Measurements from ENCODE around the gene PGD.
A peak's percentile ranks its signal among the peaks of the same experiment; 100 is the strongest.
"Not testable (repeated sequence)": the region's sequence is repeated elsewhere in the genome, so short reads cannot be mapped to it uniquely, and the experiment has no call there.

The PGD gene

DNA sequence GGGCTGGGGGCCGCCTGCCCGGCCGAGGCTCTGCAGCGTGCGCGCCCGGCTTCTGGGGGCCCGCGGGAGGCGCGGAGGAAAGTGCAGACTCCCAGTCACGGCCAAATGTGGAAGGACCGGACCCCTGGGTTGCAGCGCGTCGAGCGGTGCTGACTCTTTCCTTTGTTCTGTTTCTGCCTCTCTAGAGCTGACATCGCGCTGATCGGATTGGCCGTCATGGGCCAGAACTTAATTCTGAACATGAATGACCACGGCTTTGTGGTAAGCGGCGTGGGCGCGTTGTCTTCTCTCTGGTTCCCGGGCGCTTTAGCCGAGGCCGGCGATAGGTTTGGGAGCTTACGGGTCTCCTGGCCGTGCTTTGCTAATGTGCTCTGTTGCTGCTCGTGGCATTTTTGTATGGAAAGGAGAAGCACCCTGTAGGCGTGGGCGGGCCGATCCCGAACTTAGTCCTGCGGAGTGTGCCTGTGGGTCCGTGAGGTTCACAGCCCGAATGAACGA is 629 bp downstream of the PGD start:
- no peak for DNase-seq (ENCODE audit: low spot score)

DNA sequence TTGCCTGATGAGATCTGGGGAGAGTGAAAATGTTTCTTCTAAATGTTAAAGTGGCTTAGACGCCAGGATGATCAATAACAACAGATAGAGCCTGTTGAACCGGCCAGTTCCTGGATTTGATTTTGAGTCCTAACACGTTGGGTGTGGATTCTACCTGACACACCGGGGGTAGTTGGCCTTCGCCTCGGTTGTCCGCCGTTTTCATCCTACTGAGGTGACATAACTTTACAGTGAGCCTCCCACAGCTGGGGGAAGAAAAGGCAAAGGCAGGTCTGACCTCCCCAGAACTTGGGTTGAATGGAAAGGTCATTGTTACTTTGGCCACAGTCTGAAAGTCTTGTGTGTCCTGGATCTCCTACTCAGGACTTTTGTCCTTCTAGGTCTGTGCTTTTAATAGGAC is 1.1 kb downstream of the PGD start:
- DNase-seq (ENCODE audit: low spot score) = no peak

DNA sequence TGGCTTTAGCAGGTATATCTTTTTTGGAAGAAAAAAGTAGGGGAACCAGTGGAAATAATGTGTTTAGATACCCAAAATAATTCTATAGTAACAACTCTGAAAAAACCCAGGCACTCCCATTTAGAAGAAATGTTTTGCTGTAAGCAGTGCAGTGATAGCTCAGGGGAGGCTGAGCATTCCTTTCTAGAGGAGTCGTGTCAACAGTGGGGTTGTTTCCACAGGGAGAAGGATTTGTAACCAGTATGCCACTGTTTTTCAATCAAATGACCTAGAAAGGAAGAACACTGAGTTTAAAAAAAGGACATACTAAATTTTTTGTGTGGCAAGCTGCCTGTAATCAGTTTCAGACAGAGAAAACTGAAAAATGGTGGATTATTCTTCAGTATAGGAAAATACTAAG is 2.4 kb downstream of the PGD start:
- DNase-seq (ENCODE audit: low spot score) = no peak

DNA sequence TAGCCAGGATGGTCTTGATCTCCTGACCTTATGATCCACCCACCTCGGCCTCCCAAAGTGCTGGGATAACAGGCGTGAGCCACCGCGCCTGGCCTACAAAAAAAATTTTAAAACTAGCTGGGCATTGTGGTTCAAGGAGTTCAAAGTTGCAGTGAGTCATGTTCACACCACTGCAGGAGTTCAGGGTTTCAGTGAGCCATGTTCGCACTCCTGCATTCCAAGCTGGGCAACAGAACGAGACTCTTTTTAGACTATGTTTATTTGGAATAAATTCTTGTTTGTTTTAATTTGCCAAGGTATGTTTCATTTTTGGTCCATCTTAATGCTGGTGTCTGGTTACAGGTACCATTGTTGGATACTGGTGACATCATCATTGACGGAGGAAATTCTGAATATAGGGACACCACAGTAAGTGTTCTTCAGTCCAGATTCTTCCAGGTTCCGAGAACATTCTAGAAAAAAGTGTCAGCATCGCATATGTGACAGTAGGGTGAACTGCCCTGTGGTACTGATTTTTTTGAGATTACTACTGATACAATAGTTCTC is 3.9 kb downstream of the PGD start:
- no peak for DNase-seq (ENCODE audit: low spot score)

DNA sequence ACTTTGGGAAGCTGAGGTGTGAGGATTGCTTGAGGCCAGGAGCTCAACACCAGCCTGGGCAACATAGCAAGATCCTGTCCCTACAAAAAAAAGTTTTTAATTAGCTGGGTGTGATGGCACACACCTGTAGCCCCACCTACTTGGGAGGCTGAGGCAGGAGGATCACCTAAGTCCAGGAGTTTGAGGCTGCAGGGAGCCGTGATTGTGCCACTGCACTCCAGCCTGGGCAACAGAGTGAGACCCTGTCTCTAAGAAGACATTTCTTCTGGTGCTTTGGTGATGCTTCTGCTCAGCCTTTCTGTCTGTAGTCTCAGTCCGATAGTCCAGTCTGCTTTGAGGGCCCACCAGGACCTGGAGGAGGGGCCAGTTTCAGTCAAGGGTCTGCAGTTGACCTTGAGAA is 8.3 kb downstream of the PGD start:
- no peak for DNase-seq (ENCODE audit: low spot score)

DNA sequence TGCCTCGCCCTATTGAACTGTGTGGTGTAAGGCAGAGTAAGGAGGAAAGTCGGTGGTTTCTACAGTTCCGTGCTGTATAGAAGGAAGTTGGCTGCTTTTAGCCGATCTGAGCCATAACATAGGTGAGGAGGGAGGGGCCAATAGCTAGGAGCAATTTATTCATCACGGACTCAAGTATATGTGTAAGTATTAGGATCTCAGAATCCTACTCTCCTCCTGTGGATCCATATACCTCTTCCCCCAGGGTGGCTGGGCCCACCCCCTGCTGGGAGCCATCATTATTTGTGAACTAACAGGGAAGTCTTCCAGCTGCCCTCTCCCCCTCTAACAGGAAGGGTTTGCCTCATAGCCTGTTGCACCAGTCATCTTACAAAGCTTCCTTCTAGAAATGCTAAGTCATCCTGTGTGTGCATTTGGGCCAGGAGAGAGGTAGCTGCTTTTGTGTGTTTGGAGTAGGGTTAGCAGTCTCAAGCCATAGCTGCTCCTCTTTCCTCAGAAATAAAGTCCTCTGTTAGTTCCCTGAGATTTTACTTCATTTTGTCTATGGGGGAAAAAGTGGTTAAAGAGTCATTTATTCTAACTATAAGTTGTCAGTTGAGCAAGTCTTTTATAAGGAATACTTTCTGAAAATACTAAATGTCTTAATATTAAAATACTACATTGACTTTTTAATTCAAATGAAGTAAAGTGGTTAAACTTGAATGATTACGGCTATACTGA is 16.5 kb downstream of the PGD start:
- DNase-seq (ENCODE audit: low spot score) = no peak

DNA sequence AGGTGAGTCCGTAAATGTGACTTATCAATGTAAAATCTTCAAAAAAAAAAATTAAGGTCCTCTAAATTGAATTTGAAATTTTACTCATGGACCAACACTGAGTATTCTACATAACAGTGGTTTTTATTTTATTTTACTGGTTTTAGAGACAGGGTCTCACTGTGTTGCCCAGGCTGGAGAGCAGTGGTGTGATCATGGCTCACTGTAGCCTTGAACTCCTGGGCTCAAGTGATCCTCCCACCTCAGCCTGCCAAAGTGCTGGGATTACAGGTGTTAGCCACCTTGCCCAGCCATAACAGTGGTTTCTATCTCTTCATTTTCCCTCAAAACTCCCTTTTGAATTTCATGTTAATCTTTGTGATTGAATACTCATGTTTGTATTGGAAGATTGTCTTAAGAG is 17.1 kb downstream of the PGD start:
- DNase-seq (ENCODE audit: low spot score) = not testable (repeated sequence)

DNA sequence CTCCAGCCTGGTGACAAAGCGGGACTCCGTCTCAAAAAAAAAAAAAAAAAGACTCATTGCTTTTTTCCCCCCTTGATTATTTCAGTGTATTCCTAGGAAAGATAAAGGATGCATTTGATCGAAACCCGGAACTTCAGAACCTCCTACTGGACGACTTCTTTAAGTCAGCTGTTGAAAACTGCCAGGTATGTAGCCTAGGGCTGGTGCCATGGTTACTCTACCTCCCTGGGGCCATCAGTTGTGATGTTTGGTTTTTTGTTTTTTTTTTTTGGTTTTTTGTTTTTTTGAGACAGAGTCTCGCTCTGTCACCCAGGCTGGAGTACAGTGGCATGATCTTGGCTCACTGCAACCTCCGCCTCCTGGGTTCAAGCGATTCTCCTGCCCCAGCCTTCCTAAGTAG is 19.9 kb downstream of the PGD start:
- DNase-seq (ENCODE audit: low spot score) = not testable (repeated sequence)

DNA sequence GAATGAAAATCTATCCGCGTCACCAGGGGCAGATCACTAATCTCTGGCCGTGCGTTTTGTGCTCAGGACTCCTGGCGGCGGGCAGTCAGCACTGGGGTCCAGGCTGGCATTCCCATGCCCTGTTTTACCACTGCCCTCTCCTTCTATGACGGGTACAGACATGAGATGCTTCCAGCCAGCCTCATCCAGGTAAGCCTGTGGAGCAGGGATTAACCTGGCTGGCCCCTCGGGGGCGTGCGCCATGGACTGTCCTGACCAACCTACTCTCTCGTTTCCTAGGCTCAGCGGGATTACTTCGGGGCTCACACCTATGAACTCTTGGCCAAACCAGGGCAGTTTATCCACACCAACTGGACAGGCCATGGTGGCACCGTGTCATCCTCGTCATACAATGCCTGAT is 20.5 kb downstream of the PGD start:
- no peak for DNase-seq (ENCODE audit: low spot score)

DNA sequence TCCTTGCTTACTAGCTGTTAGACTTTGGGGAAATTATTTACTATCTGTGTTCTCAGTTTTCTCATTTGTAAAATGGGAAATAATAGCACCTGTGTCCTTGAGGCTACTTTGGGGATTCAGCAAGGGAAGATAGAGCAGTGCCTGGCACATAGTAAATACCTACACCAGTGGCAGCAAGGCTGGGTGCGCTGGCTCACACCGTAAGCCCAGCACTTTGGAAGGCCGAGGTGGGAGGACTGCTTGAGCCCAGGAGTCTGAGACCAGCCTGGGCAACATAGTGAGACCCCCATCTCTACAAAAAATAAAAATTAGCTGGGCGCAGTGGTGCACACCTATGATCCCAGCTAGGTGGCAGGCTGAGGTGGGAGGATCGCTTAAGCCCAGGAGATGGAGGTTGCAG is 22.8 kb downstream of the PGD start:
- DNase-seq (ENCODE audit: low spot score) = no peak

DNA sequence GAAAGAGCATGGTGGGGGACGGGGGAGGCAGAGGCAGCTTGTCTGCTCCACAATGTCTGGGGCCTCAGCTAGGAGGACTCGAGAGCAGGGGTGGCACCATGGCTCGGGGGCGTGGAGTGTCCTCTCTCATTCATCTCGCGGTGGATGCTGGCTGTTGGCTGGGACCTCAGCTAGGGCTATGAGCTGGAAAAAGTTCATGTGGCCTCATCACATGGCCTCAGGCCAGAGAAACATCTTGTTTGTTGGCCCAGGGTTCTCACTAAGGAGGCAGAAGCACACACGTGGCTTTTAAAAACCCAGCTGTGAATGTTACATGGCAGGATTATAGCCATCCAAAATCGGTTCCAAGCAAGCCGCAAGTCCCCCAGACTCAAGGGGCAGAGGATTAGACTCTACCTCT is 25.2 kb downstream of the PGD start:
- DNase-seq (ENCODE audit: low spot score) = no peak

DNA sequence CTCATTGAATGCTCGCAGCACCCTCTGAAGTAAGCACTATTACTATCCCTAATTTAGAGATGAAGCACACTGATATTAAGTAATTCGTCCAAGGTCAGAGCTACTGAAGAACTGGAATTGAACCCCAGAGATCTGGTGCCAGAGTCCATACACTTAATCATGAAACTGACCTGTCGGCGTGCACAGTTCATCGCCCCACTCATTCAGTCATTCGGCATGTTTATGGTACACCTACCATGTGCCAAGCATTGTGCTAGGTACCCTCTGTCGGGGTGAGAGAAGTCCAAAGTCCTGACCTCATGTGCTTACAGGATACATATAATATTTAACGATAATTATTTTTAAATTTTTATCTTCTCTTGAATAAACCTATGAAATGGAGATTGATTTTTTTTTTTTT is 25.8 kb downstream of the PGD start:
- no peak for DNase-seq (ENCODE audit: low spot score)

DNA sequence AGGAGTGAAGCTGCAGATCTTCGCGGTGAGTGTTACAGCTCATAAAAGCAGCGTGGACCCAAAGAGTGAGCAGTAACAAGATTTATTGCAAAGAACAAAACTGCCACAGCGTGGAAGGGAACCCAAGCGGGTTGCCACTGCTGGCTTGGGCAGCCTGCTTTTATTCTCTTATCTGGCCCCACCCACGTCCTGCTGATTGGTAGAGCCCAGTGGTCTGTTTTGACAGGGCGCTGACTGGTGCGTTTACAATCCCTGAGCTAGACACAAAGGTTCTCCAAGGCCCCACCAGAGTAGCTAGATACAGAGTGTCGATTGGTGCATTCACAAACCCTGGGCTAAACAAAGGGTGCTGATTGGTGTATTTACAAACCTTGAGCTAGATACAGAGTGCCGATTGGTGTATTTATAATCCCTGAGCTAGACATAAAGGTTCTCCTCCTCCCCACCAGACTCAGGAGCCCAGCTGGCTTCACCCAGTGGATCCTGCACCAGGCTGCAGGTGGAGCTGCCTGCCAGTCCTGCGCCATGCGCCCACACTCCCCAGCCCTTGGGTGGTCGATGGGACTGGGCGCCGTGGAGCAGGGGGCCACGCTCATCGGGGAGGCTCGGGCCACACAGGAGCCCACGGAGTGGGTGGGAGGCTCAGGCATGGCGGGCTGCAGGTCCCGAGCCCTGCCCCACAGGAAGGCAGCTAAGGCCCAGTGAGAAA is 27.1 kb downstream of the PGD start:
- DNase-seq (ENCODE audit: low spot score) = not testable (repeated sequence)

DNA sequence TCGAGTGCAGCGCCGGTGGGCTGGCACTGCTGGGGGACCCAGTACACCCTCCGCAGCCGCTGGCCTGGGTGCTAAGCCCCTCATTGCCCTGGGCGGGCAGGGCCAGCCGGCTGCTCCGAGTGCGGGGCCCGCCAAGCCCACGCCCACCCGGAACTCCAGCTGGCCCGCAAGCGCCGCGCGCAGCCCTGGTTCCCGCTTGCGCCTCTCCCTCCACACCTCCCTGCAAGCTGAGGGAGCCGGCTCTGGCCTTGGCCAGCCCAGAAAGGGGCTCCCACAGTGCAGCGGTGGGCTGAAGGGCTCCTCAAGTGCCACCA is 27.6 kb downstream of the PGD start:
- not testable (repeated sequence) for DNase-seq (ENCODE audit: low spot score)

DNA sequence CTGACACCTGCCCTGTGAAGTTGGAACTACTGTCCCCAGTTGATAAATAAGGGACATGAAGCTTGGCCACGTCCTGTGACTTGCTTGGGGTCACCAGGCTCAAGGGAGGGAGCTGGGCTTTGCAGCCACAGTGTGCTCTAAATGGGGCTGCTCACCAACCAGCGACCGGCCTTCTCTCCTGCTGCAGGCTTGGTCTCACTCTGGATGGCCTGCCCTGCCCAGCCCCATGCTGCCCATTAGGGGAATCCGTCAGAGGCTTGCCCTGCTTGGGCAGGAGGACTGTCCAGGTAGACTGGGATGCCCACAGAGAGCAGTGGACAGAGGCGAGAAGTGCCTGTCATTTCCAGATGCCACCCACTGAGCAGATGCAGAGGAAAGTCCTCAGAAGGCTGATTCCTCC is 30.1 kb downstream of the PGD start:
- DNase-seq (ENCODE audit: low spot score) = no peak

DNA sequence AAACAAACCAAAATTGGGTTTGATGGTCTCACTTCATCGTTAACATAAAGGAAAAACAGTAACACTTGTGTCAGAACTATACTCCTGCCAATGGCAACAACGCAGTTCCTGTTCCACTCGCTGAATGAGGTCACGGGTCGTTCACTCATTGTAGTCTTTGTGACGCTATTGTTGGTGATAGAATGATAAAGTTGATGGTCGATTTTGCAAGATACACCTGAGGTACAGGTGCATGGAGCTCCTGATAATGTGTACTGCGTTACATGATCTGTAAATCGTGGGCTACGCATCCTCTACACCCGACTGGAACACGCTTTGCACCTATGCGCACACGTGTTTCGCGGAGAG is 31.0 kb downstream of the PGD start:
- DNase-seq (ENCODE audit: low spot score) = no peak

DNA sequence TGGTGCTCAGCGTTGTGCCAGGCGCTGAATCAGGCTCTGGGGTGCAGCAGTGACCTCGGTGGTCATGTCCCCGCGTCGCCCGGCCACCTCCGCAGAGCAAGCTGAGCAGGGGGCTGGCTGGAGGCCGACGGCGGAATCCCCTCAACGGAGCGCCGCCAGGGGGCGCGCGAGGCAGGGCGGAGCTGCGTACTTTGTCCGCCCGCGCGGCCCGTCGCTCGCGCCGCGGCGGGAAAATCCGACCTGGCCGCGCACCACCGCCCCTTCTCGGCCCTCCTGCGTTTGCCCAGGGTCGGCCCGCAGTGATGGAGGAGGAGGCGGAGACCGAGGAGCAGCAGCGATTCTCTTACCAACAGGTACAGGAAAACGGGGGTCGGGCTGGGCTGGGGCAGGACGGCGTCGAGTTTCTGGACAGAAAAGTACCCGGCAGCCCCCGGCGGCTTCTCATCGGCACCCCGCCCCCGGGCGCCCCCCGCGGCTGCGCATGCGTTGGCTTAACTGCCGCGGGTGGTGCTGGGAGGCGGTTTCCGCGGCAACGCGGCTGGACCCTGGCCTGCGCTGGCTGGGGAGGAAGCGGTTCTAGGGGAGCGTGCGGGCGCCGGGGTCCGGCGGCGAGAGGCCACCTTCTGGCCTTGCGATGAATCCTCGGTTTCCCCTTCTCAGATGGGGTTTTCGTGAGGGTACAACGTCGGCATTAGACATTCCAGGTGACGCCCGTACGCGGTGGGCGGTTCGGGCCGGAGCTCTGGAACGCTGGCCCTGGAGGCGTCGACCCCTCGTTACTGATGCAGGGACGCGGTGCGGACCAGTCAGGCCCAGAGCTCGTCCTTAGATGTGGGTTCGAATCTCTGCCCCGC is 31.6 kb downstream of the PGD start, which contains the start of gene CENPS:
Gene CENPS, plus strand, starts transcription at position 218 of the 854 bp plus-strand sequence. Its CDS starts 85 bp downstream, at position 303.
- DNase-seq (ENCODE audit: low spot score) = peak; percentile 98

DNA sequence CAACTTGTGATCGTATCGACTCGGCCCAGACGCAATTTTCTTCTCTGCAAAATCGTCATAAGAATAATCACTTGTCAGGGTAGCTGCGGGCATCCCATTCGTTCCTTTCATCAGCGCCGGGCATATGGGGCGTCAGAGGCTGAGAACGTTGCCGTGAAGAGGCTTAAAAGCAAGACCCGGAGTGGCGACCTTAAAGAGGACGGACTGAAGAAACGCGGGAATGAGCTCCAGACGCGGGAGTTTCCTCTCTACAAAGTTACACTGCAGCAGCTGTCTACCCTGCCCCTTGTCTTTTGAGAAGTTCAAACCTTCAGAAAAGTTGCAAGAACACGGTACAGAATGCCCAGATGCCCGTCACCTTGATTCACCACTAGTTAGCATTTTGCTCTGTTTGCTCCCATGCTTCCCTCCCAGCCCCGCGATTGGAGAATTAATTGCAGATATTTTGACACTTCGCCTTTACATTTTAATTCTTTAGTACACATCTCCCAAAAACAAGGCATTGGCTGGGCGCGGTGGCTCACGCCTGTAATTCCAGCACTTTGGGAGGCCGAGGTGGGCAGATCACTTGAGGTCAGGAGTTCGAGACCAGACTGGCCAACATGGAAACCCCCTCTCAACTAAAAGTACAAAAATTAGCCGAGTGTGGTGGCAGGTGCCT is 32.3 kb downstream of the PGD start:
- no peak for DNase-seq (ENCODE audit: low spot score)

DNA sequence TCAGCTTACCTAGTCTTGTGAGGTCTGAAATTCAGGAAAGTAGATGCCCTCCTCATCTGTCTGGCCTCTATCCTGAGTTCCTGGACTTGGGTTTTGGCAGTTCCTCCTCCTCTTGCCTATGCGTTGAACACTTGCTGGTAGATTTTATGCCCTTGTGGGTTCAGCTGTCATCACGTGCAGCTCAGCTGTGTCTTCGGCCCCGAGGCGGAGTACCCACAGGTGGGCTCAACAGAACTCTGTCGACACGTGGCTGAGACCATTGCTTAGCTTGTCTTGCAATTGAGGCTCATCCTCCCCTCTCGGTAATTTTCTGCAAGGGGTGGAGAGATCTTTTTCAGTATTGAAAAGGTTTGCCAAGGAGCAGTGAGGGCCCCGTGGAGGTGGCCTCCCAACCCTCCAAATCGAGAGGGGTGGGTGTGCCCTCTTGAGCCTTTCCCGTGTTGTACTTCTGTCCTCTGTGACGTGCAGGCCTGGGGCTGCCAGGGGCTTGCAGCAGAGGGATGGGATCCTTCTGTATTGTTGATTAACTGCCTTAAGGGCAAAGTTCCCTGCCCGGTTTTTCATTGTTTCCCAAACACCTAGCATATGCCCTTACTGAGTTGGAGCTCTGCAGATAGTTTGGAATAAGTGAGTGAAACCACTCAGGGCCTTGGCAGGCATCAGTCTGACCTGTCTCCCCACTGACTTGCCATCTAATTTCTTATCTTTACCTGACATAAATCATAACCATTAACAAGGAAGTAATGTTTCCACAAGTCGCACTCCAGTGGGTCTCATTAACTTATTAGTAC is 34.2 kb downstream of the PGD start:
- DNase-seq (ENCODE audit: low spot score) = no peak

DNA sequence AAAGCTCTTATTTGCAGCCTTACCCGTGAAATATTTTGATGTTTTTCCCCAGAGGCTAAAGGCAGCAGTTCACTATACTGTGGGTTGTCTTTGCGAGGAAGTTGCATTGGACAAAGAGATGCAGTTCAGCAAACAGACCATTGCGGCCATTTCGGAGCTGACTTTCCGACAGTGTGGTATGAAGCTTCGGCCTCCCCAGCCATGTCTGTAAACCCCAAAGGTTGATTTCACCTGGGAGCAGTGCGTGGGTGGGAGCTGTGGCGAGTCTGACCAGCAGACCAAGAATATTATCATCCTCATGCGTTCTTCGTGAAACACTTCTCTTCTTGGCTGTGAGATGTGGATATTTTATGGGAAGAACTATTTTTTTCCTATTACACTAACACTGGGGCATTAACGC is 34.9 kb downstream of the PGD start:
- DNase-seq (ENCODE audit: low spot score) = no peak

DNA sequence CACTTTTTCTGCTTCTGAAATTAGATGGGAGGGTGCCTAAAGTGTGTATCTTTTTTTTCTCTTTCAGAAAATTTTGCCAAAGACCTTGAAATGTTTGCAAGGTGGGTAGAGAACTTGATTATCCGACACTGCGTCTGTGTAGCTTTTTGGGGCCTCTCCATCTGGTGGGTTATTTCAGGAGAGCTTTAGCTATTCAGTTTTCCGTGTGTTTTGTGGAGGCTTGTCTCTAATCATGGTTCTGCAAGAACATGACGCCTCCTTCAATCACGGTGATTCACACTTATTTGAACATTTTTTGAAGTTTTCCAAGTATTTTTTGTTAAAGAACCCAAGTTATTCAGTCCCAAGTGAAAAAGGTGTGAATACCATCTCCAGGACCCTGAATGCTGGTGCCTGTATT is 35.7 kb downstream of the PGD start:
- DNase-seq (ENCODE audit: low spot score) = no peak

Data from HuH-7.5 (cell line).